NT2/D1 (cell line): Measurements from ENCODE around the gene VPS18.

Experiments
- SUZ12 ChIP-seq: IDR thresholded peaks from 2 replicates; pipeline ENCODE4 v1.6.1; 2011; ENCODE audit not compliant: insufficient read length, insufficient read depth; ENCODE audit errors: extremely low read depth
- YY1 ChIP-seq: IDR thresholded peaks from 2 replicates; pipeline ENCODE4 v1.6.1; 2011; ENCODE audit not compliant: insufficient read length, insufficient read depth
- ZNF274 ChIP-seq: IDR thresholded peaks from 2 replicates; pipeline ENCODE4 v1.6.1; 2011; ENCODE audit warnings: mild to moderate bottlenecking, low read depth, low read length

- TF ChIP-seq YY1 (no peak), ZNF274 (no peak), SUZ12 (no peak)
Observed at GRCh38 chr15:40845511-40846284, 48.6 kb upstream of the VPS18 start.
